GM12865 (cell line): ENCODE data around the gene BLOC1S5.

ENCODE experiments used
- DNase-seq: peaks from one replicate; pipeline ENCODE4 v3.0.0; 2010; ENCODE audit warnings: low read depth
- H3K4me3 ChIP-seq: 2 replicates; pipeline ENCODE4 v1.5.1; 2011; ENCODE audit warnings: mild to moderate bottlenecking, low read depth, low read length, control low read depth
- CTCF ChIP-seq: IDR thresholded peaks from 2 replicates; pipeline ENCODE4 v1.5.1; 2011; ENCODE audit warnings: low read length, control low read depth, low read depth, inconsistent platforms; ENCODE audit not compliant: insufficient read depth; ENCODE audit errors: missing control alignments

The BLOC1S5 gene

GRCh38 chr6:8088886-8089285, 24.7 kb upstream of the BLOC1S5 start:
- no peak for TF ChIP-seq CTCF
- H3K4me3 ChIP-seq: no peak overlapping the region
- no peak for DNase-seq

GRCh38 chr6:8087870-8088754, 23.9 kb upstream of the BLOC1S5 start:
- no peak for DNase-seq
- TF ChIP-seq CTCF: no peak
- no peak overlapping the region for H3K4me3 ChIP-seq

GRCh38 chr6:8086755-8087306, 22.6 kb upstream of the BLOC1S5 start:
- H3K4me3 ChIP-seq: no peak overlapping the region
- TF ChIP-seq CTCF: no peak
- DNase-seq: no peak

- H3K4me3 ChIP-seq: no peak overlapping the region
- no peak for TF ChIP-seq CTCF
- no peak for DNase-seq
Measured at GRCh38 chr6:8085053-8085511, 20.9 kb upstream of the BLOC1S5 start.

- no peak for DNase-seq
- no peak overlapping the region for H3K4me3 ChIP-seq
- TF ChIP-seq CTCF: no peak
Measured at GRCh38 chr6:8084586-8084985, 20.4 kb upstream of the BLOC1S5 start.

- H3K4me3 ChIP-seq: no peak overlapping the region
- DNase-seq: no peak
- TF ChIP-seq CTCF: no peak
Measured at GRCh38 chr6:8082954-8083858, 19.0 kb upstream of the BLOC1S5 start.
